GM12875 (cell line): Measurements from ENCODE around the gene C10orf62.

ENCODE experiments used
- H3K4me3 ChIP-seq: one replicate; pipeline ENCODE4 v1.5.1; 2011; ENCODE audit warnings: low read depth, low read length, control low read depth
- CTCF ChIP-seq: IDR thresholded peaks from 2 replicates; pipeline ENCODE4 v1.5.1; 2011; ENCODE audit warnings: low read depth, mild to moderate bottlenecking, control low read depth, inconsistent platforms, low read length, moderate library complexity, borderline replicate concordance; ENCODE audit not compliant: insufficient read depth

Gene C10orf62

GRCh38 chr10:97596101-97597082 lies 6.9 kb downstream of the C10orf62 start:
- no peak for TF ChIP-seq CTCF
- no peak overlapping the region for H3K4me3 ChIP-seq

GRCh38 chr10:97597778-97598177 lies 8.3 kb downstream of the C10orf62 start:
- H3K4me3 ChIP-seq, result no peak overlapping the region
- no peak for TF ChIP-seq CTCF

- H3K4me3 ChIP-seq, result no peak overlapping the region
- TF ChIP-seq CTCF, result no peak
These were observed 9.1 kb downstream of the C10orf62 start for GRCh38 chr10:97598407-97599271.

- no peak overlapping the region for H3K4me3 ChIP-seq
- TF ChIP-seq CTCF, result no peak
These were observed 9.7 kb downstream of the C10orf62 start for GRCh38 chr10:97599272-97599619.

- no peak overlapping the region for H3K4me3 ChIP-seq
- no peak for TF ChIP-seq CTCF
These were observed 11.1 kb downstream of the C10orf62 start for GRCh38 chr10:97600616-97601015.

- TF ChIP-seq CTCF, result no peak
- H3K4me3 ChIP-seq, result no peak overlapping the region
These were observed 12.0 kb downstream of the C10orf62 start for GRCh38 chr10:97601268-97602215.
